HepG2 (cell line): Measurements from ENCODE around the gene STK11. TPM values are rescaled to one million over a fixed set of nuclear protein-coding genes. Genes with fewer than 3 reads are reported as not detected.

Experiments
- ARNTL ChIP-seq: sonication (generic); formaldehyde crosslinking; IDR thresholded peaks from 2 replicates; pipeline ENCODE4 v1.4.0; 2020; ENCODE audit warnings: mild to moderate bottlenecking, missing genetic modification reagents
- FOSL1 ChIP-seq: sonication (generic); formaldehyde crosslinking; IDR thresholded peaks from 2 replicates; pipeline ENCODE4 v1.9.0; 2021; ENCODE audit warnings: missing genetic modification reagents, borderline replicate concordance
- HNRNPUL1 ChIP-seq: fragments of 200-400 bp; formaldehyde crosslinking; IDR thresholded peaks from 2 replicates; pipeline ENCODE4 v1.6.1; 2017; ENCODE audit warnings: low read depth, mild to moderate bottlenecking, low read length, moderate library complexity
- HOXD1 ChIP-seq: sonication (generic); formaldehyde crosslinking; IDR thresholded peaks from 2 replicates; pipeline ENCODE4 v1.5.0; 2020; ENCODE audit warnings: missing genetic modification reagents
- MXI1 ChIP-seq: IDR thresholded peaks from 3 replicates; pipeline ENCODE4 v1.6.1; 2012; ENCODE audit warnings: low read depth, low read length, inconsistent platforms, borderline replicate concordance
- POLR2AphosphoS2 ChIP-seq: IDR thresholded peaks from 2 replicates; pipeline ENCODE4 v1.6.1; 2011; ENCODE audit warnings: low read depth, low read length, improper control_type of control experiment
- RAD51 ChIP-seq: fragments of 450-650 bp; IDR thresholded peaks from 2 replicates; pipeline ENCODE4 v1.6.1; 2016; ENCODE audit warnings: borderline replicate concordance
- RBAK ChIP-seq: sonication (generic); formaldehyde crosslinking; IDR thresholded peaks from 2 replicates; pipeline ENCODE4 v1.5.1; 2020; ENCODE audit warnings: mild to moderate bottlenecking, missing genetic modification reagents
- SMAD9 ChIP-seq: sonication (generic); formaldehyde crosslinking; IDR thresholded peaks from 2 replicates; pipeline ENCODE4 v1.5.1; 2020; ENCODE audit warnings: mild to moderate bottlenecking, missing genetic modification reagents
- ZBTB21 ChIP-seq: sonication (generic); formaldehyde crosslinking; IDR thresholded peaks from 2 replicates; pipeline ENCODE4 v1.4.0; 2020; ENCODE audit warnings: missing genetic modification reagents
- ZFP37 ChIP-seq: sonication (generic); formaldehyde crosslinking; IDR thresholded peaks from 2 replicates; pipeline ENCODE4 v1.4.0; 2020; ENCODE audit warnings: missing genetic modification reagents, borderline replicate concordance
- ZNF549 ChIP-seq: sonication (generic); formaldehyde crosslinking; IDR thresholded peaks from 2 replicates; pipeline ENCODE4 v1.5.0; 2020; ENCODE audit warnings: missing genetic modification reagents
- ZNF768 ChIP-seq: sonication (generic); formaldehyde crosslinking; IDR thresholded peaks from 2 replicates; pipeline ENCODE4 v1.4.0; 2020; ENCODE audit warnings: missing genetic modification reagents
- polyA plus RNA-seq, 8 experiments: library from polyadenylated mRNA; depleted of rRNA in 3 of 8; stranded (reverse) in 7 of 8; unstranded in 1 of 8; fragments of >200 nt; fragmentation: Illumina TruSeq in 4 of 8; extraction: Trizol in 4 of 8; gene quantifications; 2 replicates each; pipeline versions ENCODE4 v1.2.1 to v1.2.3, GENCODE V29; 2011 to 2016; ENCODE audit warnings: low read depth in 4 of 8, missing spikeins in 1 of 8, mixed read lengths in 1 of 8; ENCODE audit not compliant: insufficient read depth in 1 of 8
- total RNA-seq, 5 experiments: library from RNA; depleted of rRNA; stranded (reverse); fragments of >200 nt; fragmentation: Illumina TruSeq; extraction: Trizol; gene quantifications; 2 replicates each; pipeline ENCODE4 v1.2.3, GENCODE V29; 2016; ENCODE audit warnings: low read depth in 1 of 5
- TF ChIP-seq, protein P1 (sequence below): sonication (generic); formaldehyde crosslinking; IDR thresholded peaks from 2 replicates; pipeline ENCODE4 v1.5.0; 2020; ENCODE audit warnings: mild to moderate bottlenecking, missing genetic modification reagents
- TF ChIP-seq, protein P2 (sequence below): sonication (generic); formaldehyde crosslinking; IDR thresholded peaks from 2 replicates; pipeline ENCODE4 v1.4.0; 2020; ENCODE audit warnings: missing genetic modification reagents
- TF ChIP-seq, protein P3 (sequence below): sonication (generic); formaldehyde crosslinking; IDR thresholded peaks from 2 replicates; pipeline ENCODE4 v1.9.0; 2022; ENCODE audit warnings: missing genetic modification reagents, mild to moderate bottlenecking, borderline replicate concordance
- TF ChIP-seq, protein P4 (sequence below): sonication (generic); formaldehyde crosslinking; IDR thresholded peaks from 2 replicates; pipeline ENCODE4 v1.8.1; 2023; ENCODE audit warnings: mild to moderate bottlenecking, missing genetic modification reagents, borderline replicate concordance
- TF ChIP-seq, protein P5 (sequence below): sonication (generic); formaldehyde crosslinking; IDR thresholded peaks from 2 replicates; pipeline ENCODE4 v1.4.0; 2020; ENCODE audit warnings: missing genetic modification reagents

Gene STK11
- total and polyA plus RNA-seq, 2 of the 13 experiments (the other 11 are each of a cell fraction or from before 2014, with no cell fraction given), result 27.5 to 43.6 TPM

DNA sequence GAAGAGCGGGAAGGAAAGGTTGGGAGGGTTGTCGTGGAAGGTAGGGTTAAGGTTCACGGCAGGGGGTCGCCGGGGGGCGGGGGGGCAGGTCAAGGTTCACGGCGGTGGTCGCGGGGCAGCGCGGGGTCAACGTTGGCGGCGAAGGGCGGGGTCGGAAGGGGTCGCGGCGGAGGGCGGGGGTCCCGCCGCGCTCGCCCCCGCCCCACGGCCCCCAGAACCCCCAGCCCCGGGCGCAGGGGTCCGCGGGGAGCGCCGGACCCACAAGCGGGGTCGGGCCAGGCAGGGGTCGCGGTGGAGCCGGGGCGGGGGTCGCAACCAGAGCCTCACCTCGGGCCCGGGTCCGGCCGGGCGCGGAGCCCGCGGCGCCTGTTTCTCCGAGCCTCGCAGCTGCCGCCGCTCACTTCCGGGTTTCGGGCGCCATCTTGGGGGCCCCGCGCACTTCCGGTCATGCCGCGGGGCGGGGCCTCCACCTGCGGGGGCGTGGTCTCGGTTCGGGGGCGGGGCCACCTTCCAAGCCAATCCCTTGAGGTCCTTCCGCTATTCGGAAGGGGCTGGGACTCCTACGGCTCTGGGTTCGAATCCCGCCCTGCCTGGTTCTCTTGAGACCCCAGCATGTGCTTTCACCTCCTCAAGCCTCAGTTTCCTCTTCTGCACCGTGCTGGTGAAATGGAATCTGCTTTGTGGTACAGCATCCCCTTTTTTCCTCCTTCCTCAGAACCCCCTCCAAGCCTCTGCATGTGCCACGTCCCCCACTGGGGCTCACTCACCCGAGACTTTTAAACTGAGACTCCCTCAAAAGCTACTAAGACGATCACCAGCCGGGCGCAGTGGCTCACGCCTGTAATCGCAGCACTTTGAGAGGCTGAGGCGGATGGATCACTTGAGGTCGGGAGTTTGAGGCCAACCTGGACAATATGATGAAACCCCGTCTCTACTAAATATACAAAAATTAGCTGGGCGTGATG is 31.5 kb upstream of the STK11 start, which contains the start of gene SBNO2 (continued):
- TF ChIP-seq, protein P1, sequence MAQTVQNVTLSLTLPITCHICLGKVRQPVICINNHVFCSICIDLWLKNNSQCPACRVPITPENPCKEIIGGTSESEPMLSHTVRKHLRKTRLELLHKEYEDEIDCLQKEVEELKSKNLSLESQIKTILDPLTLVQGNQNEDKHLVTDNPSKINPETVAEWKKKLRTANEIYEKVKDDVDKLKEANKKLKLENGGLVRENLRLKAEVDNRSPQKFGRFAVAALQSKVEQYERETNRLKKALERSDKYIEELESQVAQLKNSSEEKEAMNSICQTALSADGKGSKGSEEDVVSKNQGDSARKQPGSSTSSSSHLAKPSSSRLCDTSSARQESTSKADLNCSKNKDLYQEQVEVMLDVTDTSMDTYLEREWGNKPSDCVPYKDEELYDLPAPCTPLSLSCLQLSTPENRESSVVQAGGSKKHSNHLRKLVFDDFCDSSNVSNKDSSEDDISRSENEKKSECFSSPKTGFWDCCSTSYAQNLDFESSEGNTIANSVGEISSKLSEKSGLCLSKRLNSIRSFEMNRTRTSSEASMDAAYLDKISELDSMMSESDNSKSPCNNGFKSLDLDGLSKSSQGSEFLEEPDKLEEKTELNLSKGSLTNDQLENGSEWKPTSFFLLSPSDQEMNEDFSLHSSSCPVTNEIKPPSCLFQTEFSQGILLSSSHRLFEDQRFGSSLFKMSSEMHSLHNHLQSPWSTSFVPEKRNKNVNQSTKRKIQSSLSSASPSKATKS (CRISPR knock-in tag), result no peak
- TF ChIP-seq ZNF549 (CRISPR knock-in tag), result no peak
- TF ChIP-seq, protein P2, sequence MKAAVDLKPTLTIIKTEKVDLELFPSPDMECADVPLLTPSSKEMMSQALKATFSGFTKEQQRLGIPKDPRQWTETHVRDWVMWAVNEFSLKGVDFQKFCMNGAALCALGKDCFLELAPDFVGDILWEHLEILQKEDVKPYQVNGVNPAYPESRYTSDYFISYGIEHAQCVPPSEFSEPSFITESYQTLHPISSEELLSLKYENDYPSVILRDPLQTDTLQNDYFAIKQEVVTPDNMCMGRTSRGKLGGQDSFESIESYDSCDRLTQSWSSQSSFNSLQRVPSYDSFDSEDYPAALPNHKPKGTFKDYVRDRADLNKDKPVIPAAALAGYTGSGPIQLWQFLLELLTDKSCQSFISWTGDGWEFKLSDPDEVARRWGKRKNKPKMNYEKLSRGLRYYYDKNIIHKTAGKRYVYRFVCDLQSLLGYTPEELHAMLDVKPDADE (CRISPR knock-in tag), result no peak
- no peak for TF ChIP-seq ZNF768 (CRISPR knock-in tag)
- TF ChIP-seq POLR2AphosphoS2, result no peak
- TF ChIP-seq ZBTB21 (CRISPR knock-in tag), result no peak
- TF ChIP-seq ZFP37 (CRISPR knock-in tag), result no peak
- TF ChIP-seq, protein P3, sequence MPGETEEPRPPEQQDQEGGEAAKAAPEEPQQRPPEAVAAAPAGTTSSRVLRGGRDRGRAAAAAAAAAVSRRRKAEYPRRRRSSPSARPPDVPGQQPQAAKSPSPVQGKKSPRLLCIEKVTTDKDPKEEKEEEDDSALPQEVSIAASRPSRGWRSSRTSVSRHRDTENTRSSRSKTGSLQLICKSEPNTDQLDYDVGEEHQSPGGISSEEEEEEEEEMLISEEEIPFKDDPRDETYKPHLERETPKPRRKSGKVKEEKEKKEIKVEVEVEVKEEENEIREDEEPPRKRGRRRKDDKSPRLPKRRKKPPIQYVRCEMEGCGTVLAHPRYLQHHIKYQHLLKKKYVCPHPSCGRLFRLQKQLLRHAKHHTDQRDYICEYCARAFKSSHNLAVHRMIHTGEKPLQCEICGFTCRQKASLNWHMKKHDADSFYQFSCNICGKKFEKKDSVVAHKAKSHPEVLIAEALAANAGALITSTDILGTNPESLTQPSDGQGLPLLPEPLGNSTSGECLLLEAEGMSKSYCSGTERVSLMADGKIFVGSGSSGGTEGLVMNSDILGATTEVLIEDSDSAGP (CRISPR knock-in tag), result peak; percentile 33; the same call in 1 of the 2 replicates
- no peak for TF ChIP-seq ARNTL (CRISPR knock-in tag)
- no peak for TF ChIP-seq RBAK
- no peak for TF ChIP-seq SMAD9
- TF ChIP-seq, protein P4, sequence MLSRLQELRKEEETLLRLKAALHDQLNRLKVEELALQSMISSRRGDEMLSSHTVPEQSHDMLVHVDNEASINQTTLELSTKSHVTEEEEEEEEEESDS (CRISPR knock-in tag), result no peak
- no peak for TF ChIP-seq FOSL1 (CRISPR knock-in tag)
- TF ChIP-seq MXI1, result peak; percentile 90; the same call in 1 of the 3 replicates
- TF ChIP-seq HNRNPUL1, result no peak
- no peak for TF ChIP-seq RAD51
- TF ChIP-seq, protein P5, sequence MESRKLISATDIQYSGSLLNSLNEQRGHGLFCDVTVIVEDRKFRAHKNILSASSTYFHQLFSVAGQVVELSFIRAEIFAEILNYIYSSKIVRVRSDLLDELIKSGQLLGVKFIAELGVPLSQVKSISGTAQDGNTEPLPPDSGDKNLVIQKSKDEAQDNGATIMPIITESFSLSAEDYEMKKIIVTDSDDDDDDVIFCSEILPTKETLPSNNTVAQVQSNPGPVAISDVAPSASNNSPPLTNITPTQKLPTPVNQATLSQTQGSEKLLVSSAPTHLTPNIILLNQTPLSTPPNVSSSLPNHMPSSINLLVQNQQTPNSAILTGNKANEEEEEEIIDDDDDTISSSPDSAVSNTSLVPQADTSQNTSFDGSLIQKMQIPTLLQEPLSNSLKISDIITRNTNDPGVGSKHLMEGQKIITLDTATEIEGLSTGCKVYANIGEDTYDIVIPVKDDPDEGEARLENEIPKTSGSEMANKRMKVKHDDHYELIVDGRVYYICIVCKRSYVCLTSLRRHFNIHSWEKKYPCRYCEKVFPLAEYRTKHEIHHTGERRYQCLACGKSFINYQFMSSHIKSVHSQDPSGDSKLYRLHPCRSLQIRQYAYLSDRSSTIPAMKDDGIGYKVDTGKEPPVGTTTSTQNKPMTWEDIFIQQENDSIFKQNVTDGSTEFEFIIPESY (CRISPR knock-in tag), result no peak; the same call in 1 of the 2 replicates
- TF ChIP-seq HOXD1 (CRISPR knock-in tag), result no peak
